ENCODE results near the gene FAM193B. TPM values are rescaled to one million over a fixed set of nuclear protein-coding genes. Genes with fewer than 3 reads are reported as not detected.

The FAM193B gene
- total RNA-seq, 1 experiment from 2014 or later: 21.8 TPM

DNA sequence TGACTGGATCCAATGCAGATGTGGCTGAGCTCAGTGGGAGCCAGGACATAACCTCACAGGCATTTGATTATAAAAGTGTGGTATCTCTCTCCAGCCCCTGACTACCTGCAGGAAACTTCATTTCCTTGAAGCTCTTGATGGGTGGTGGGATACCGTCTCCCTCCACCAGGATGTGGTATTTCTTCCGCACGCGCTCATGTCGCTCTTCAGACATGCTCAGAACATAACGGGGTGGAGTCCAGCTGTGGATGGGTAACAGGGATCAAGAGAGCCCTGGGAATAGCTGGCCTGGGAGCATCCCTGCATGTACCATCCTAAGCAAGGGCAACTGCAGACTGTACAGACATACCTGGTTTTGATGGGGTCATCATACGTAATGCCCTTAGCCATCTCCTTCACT is 38.8 kb downstream of the FAM193B start:
- no peak for DNase-seq (ENCODE audit: low spot score)

DNA sequence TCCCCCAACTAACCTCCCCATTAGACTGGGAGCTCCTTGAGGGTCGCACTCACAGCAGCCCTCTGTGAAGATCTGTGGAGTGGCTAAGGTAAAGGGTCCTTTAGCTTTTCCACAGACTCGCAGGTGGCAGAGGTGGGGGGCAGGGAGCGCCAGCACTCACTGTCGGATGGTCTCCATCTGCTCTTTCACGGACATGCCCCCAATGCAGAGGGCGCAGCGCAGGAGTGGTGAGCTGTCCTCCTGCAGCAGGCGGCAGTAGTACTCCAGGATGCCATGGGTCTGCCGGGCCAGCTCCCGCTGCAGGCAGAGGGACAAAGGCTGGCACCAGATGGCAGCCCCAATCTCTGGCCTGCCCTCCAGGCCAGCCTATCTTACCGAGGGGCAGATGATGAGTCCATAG is 39.8 kb downstream of the FAM193B start:
- DNase-seq (ENCODE audit: low spot score): no peak

DNA sequence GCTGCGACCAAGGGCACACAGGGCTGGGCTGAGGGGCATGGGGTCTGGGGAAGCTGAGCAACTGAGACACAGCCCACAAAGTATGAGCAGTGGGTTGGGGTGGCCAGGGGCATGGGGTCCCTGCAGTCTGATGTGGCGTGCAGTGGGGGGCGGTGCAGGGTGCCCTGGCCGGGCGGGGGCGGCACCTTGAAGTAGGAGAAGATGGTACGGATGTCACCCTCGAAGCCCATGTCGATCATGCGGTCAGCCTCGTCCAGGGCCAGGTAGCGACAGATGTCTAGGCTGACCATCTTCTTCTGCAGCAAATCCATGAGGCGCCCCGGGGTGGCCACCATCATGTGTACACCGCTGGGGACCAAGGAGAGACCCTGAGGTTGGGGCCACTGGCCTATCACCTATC is 40.9 kb downstream of the FAM193B start:
- DNase-seq (ENCODE audit: low spot score): no peak

DNA sequence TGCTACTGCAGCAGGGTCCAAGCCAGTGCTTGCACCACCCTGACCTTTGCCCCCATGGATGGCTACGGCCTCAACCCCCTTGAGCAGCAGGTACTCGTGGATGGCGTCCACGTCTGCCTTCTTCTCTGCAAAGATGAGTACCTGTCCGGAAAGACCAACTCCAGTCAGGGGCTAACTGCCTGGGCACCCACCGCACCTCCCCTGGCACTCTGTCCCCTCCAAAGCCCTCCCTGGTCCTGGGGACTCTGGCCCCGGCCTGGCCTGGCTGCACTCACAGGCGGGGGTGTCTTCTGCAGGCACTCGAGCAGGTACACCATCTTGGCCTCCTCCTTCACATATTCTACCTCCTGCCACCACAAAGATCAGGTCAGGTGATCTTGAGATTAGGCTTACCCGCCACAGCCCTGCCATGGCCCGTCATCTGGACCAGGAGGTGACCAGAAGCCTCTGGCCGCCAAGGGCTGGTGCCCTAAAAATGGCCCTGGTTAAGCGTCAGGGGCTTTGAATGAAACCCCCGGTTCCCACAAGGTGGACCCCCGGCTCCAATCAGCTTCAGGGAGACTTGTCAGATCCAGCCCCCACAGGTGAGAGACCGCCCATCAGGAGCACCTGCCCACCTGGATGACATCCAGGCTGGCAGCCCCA is 41.5 kb downstream of the FAM193B start:
- DNase-seq (ENCODE audit: low spot score): no peak

DNA sequence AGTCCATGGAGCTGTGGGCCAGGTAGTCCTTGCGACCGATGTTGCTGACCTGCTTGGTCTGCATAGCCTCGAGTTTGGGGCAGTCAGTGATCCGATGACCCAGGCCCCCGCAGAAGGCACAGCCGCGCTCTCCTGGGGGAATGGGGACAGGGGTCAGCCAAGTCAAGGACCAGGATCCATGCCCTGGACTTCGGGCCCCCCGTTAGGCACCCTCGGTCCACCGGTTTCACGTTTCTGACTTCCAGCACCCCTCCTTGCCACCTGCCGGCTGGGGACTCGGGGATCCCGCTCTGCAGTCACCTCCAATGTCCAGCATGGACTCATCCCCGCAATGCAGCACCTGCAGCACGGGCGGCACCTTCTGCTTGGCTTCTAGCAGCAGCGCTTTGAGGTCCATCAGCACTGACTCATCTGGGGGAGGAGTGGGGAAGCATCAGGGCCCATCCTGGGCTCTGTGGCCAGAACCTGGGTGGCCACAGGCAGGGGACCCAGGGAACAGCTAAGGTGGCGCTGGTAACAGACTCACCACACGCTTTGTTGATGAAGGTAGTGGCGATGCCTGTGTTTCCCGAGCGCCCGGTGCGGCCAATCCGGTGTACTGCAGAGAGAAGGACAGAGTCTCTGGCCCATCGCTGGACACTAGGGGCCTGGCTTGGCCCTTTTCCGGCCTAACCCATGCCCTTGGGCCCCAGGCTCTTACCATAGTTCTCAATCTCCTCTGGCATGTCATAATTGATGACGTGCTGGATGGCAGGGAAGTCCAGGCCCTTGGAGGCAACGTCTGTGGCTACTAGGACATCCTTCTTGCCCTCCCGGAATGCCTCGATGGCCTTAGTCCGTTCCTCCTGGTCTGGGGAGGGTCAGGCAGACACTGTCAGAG is 42.3 kb downstream of the FAM193B start:
- DNase-seq (ENCODE audit: low spot score): no peak

DNA sequence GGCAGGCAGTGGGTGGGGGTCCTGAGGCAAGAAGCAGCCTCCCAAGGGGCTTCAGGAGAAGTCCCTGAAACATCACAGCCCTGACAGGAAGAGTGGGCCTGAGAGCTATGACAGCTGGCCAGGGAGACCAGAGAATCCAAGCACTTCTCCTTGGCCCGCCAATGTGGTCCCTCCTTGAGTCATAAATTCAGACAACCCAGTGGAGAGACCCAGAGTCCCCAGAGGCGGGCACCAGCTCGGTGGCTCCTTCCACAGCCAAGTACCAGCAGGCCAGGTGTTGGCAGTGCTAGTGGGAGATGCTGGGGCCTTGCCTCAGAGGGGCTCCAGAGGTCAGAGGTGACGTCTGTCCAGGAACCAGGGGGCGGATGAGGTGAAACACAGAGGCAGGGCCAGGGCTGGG is 43.2 kb downstream of the FAM193B start:
- no peak for DNase-seq (ENCODE audit: low spot score)

DNA sequence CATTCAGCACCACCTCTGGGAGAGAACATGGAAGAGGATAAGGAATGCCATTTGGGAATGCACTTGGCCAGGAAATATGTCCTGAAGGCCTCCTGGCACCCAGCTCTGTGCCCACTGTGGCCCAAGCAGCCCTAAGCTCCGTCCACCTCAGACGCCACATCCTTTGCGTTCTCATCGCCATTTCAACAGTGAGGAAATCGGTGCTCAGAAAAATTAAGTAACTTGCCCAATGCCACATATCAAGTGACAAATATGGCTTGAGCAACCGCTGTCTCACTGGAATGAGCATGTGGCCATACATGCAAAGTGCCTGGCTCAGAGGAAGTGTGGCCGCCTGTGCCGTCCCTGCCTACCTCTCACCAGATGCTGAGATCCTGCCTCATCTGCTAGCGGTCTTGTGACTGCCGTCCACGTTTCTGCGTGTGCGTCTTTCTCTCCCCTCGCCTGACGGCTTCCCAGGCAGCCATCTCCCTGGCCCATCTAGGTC is 43.8 kb downstream of the FAM193B start:
- no peak for DNase-seq (ENCODE audit: low spot score)

DNA sequence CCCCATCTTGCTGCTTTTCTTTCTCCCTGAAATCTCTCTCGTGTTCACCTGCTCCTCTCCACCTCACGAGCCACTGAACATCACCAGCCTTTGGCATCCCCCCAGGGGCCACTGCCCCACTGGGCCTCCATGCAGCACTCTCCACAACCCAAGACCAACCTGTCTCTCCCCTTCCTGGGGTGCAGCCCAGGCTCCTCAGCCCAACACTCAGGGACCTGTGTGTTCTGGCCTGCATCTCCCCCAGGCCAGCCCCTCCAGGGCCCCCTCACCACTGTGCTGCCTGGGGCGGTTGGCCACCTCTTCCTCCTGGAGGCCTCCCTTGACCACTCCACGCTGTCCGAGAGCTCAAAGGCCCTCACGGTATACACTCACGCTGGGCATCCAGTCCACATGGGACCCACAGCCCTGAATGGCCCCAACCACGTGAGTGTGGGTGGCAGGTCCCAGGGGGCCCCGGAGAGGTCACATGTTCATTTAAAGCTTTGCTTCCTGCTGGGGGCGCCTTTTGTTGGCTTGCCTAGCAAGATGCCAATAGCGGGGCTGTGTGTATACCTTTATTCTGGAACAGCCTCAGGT is 44.3 kb downstream of the FAM193B start:
- DNase-seq (ENCODE audit: low spot score): no peak

DNA sequence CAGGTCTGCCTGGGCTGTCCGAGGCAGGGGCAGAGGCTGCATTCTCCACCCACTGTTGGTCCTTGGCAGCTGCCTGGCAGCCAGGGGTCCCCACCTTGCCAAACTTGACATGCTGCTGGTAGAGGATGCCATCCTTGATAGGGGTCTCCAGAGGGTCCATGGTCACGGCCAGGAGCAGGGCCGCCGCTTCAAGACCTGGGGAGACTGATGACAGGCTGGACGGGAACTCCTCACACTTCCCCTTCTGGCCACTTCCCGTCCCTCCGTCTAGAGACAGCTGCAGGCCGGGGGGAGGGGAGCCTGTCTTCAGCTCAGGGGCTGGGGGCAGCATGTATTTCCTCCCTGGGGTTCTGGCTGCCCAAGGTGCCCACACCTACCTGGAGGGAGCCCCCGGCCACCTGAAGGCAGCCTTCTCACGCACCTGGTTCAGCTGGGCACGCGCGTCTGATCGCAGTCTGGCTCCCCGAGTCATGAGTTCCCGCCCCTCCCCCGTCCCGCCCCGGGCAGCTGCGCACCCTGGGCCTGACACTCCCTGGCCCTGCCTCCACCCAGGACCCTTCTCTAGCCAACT is 44.9 kb downstream of the FAM193B start, which contains the start of gene DOK3:
TSS of gene DOK3 (minus strand) at position 446 of the 571 bp plus-strand sequence. CDS start at position 160, 286 bp downstream.
- DNase-seq (ENCODE audit: low spot score): no peak

DNA sequence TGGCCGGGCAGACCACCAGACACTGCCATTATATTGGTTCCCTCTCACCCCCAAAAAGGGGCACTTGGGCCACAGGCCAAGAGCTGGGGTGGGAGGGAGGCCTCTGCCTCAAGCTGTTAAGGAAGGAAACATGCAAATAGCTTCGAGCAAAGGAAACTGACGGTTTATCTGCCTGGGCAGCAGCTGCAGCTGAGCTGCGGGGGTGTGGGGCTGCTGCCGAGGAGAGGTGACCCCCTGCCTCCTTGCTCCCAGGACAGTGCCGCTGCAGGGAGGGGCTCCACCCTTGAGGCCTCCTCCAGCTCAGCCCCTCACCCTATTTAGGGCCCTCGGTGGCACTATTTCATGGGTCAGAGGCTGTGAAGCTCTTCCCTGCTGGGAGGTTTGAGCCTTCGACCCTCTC is 45.5 kb downstream of the FAM193B start:
- DNase-seq (ENCODE audit: low spot score): no peak

DNA sequence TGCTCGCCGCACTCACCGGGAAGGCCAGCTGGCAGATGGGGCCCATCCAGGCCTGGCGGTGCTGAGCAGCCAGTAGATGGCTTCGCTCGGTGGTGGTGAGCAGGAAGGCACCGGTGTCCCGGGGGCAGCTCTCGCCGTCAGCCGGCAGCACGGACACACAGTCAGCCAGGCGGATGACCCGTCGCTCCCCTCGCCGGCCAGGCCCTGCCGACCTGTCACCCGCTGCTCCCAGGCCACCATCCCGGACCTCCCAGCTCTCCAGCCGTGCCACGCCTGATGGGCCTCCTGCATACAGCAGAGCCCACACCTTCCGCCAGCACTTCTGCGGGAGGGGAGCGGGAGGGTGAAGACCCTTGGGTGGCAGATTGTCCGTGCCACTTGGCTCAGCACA is 46.1 kb downstream of the FAM193B start:
- DNase-seq (ENCODE audit: low spot score): no peak

DNA sequence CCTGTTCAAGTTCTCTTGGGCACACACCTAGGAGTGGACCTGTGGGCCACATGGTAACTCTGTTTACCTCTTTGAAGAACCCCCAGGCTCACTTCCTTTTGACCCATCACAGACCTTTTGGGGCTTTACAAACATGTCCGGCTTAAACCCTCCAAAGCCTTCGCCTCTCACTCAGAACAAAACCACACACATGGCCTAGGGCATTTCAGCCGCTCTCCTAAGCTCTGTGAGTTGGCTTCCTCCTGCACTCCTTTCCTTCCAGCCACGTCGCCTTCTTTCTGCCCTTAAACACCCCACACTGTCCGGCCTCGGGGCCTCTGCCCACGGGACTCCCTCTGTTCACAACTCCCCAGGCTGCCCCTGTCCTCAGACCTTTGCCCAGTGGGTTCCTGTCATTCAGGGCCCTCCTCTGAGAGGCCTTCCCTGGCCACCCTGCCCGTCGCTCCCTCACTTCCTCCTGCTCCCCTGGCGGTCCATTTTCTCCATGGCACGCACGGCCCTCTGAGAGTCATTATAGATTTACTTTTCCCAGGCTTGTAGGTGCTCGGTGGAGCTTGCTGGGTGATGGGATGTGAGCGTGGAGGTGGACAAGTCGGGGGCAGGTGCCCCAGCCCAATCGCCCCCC is 46.7 kb downstream of the FAM193B start:
- DNase-seq (ENCODE audit: low spot score): no peak

DNA sequence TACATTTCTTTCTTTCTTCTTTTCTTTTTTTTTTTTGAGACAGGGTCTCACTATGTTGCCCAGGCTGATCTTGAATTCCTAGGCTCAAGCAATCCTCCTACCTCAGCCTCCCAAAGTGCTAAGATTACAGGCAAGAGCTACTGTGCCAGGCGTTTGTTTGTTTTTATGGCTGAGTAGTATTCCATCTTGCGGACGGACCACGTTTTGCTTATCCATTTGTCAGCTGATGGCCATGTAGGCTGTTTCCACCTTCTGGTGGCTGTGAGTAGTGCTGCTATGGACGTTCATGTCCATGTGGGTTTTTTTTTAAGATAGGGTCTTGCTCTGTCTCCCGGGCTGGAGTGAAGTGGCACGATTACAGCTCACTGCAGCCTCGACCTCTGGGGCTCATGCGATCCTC is 47.2 kb downstream of the FAM193B start:
- DNase-seq (ENCODE audit: low spot score): no peak

DNA sequence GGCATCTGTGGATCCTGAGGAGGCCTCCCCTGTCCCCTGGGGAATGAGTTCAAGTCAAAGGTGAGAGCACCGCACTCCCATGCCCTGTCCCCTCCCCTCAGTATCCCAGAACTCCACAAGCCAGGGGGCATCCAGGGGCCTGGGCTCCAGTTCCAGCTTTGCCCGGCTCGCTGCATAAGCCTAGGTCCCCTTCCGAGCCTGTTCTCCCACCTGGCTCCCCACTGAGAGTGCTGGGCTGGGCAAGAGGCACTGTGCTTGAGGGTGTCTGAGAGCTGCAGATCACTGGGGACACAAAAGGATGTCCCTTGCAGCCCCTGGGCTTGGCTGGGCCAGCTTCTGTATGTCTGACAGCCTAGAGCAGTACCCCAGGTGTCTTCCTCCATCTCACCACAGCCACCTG is 49.3 kb downstream of the FAM193B start:
- no peak for DNase-seq (ENCODE audit: low spot score)

DNA sequence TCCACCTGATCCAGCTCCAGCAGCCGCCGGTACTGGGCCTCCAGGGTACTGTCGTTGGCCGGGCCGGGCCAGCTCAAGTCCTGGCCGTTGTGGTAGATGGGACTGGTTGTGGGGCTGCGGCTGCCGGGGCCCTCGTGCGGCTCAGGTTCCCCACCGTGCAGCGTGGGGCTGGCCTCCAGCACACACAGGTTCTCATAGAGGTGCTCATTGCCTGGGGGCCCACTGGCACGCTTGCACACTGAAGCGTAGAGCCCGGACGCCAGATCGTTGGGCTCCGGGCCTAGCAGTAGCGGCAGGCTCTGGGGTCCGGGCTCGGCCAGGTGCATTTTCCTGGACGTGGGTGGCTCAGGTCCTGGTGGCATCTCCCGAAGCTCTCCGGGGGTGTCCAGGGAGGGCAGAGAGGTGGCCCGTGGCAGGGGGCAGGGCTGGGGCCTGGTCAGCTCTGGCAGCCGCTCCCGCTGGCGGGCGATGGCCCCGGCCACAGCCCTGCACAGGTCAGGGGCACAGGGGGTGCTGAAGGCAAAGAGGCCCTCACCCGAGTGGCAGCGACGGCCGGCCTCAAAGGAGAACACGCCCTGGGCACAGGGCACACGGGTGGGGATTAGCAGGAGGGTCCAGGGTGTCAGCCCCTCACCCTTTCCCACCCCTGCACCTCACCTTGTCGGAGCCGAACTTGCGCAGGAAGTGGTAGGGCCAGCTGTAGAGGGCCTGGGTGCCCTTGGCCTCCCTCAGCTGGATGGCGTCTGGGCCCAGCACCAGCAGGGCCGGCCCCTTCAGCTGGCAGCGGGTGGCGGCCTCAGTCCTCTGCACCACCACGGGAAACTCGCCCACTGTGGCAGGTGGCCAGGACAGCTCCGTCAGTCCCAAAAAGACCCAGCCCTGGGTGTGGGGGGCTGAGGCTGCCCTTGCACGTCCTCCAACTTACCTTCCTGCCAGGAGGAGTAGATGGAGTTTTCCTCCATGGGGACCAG is 50.0 kb downstream of the FAM193B start:
- no peak for DNase-seq (ENCODE audit: low spot score)

DNA sequence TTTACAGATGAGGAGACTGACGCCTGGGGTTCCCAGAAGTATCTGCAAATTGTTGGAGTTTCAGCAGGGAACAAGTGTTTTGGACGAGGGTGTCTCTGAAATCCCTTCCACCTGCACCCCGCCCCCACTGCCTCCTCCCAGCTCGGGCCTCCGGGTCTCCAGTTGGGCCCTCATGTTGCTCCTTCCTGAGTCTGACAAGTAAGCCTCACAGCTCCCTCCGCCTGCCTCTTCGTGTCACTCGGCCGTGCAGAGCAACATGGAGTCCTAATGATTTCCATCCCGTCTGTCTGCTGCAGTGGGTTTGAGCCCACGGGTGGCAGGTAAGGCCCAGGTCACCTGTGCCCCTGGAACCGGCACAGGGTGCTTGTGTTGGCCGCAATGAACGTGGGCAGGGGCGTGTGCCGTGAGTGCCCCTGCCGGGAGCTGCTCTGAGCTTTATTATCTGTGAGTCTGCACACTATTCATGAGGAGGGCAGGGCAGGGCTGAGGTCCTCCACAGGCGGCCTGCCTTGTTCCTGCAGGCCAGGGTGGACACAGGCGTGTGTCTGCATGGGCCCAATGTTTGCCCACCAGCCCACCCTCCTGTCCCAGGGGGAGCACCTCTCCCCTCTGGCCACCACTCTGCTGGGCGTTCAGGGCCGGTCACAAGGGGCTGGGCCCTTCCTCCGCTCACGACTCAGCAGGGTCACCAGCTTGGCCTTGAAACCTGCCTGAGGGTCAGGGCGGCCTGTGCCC is 50.8 kb downstream of the FAM193B start:
- DNase-seq (ENCODE audit: low spot score): no peak

DNA sequence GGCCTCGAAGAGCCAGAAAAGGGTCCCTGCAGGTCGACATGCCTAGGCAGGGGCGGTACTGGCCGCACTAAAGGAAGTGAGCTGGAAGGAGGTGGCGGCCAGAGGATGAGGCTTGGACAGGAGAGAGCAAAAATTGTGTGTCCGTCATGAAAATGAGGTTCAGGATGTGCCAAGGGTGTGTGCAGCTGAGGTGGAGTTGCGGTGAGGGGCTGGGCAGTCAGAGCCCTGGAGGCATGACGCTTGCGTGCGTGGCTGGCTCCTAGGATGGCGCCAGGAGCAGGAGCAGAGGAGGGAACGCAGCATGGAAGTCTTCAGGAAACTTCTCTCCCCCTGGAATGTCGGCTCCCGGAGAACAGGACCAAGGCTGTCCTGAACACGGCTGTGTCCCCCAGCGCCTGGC is 51.5 kb downstream of the FAM193B start:
- no peak for DNase-seq (ENCODE audit: low spot score)

DNA sequence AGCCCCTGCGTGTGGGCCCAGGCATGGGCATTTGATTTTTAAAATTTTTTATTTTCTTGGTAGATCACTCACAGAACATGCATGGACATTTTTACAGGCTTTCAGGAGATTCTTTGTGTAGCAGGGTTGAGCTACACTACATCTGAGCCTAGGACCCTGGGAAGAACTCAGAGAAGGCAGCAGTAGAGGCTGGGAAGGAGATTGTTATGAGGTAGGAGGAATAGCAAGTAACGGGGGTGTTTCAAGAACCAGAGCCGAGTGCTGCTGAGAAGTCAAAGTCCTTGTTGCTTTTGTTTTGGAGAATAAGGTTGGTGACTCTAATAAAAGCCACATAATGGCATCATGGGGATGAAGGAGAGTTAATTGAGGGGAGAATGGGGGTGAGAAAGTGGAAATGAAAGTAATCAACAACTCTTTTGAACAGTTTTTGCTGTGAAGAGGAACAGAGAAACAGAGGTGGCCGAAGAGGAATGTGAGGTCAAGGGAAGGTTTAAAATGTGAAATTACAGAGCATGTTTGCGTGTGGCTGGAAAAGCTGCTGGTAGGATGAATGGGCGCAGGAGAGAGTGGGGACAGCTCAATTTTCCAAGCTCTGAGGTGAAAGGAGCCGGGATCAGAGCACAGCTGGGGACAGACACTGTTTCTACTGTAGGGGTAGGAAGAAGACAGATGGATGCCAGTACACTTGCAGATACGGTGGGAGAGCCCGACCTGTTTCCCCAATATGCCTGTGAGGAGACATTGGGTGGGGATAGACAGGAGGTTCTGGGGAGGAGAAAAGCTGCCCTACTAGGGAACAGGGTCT is 52.3 kb downstream of the FAM193B start:
- no peak for DNase-seq (ENCODE audit: low spot score)

Measured in A172 (cell line).